DND-41 (cell line): ENCODE measurements around the gene KRT7.

ENCODE experiments used
- EZH2 ChIP-seq: IDR thresholded peaks from 3 replicates; pipeline ENCODE4 v1.6.1; 2012; ENCODE audit warnings: borderline replicate concordance, low read depth, mild to moderate bottlenecking, moderate library complexity, low read length, inconsistent platforms; ENCODE audit not compliant: severe bottlenecking
- TF ChIP-seq, protein P1 (sequence below): IDR thresholded peaks from 2 replicates; pipeline ENCODE4 v1.5.1; 2012; ENCODE audit warnings: borderline replicate concordance, low read length, moderate library complexity, mild to moderate bottlenecking; ENCODE audit not compliant: poor library complexity, severe bottlenecking; ENCODE audit errors: extremely low read depth

DNA sequence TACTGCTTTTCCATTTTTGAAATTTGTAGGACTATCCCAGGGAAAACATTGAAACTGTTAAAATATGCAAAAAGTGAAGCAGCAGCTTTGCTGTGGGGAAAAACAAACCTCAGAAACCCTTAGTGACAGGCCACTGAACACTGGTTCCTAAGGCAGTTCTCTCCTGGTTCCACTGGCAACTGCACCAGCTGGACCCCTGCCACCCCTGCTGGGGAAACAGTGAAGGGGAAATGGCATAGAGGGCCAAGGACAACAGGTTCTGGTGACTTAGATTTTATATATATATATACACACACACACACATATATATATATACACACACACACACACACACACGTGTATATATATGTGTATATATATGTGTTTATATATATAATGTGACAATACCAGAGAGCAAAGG, 16.2 kb upstream of the KRT7 start:
- TF ChIP-seq, protein P1, sequence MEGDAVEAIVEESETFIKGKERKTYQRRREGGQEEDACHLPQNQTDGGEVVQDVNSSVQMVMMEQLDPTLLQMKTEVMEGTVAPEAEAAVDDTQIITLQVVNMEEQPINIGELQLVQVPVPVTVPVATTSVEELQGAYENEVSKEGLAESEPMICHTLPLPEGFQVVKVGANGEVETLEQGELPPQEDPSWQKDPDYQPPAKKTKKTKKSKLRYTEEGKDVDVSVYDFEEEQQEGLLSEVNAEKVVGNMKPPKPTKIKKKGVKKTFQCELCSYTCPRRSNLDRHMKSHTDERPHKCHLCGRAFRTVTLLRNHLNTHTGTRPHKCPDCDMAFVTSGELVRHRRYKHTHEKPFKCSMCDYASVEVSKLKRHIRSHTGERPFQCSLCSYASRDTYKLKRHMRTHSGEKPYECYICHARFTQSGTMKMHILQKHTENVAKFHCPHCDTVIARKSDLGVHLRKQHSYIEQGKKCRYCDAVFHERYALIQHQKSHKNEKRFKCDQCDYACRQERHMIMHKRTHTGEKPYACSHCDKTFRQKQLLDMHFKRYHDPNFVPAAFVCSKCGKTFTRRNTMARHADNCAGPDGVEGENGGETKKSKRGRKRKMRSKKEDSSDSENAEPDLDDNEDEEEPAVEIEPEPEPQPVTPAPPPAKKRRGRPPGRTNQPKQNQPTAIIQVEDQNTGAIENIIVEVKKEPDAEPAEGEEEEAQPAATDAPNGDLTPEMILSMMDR: no peak
- TF ChIP-seq EZH2: no peak
